ENCODE measurements around the gene EXOSC9.

Gene EXOSC9

GRCh38 chr4:121789960-121790829, 10.9 kb upstream of the EXOSC9 start:
- no peak for DNase-seq

- no peak for DNase-seq
Measured at GRCh38 chr4:121790976-121791375, 10.1 kb upstream of the EXOSC9 start.

GRCh38 chr4:121791481-121791880, 9.6 kb upstream of the EXOSC9 start:
- no peak for DNase-seq

- no peak for DNase-seq
Measured at GRCh38 chr4:121792966-121793365, 8.2 kb upstream of the EXOSC9 start.

- DNase-seq = no peak
Measured at GRCh38 chr4:121794505-121795188, 6.5 kb upstream of the EXOSC9 start.

- no peak for DNase-seq
Measured at GRCh38 chr4:121796283-121796682, 4.8 kb upstream of the EXOSC9 start.

GRCh38 chr4:121799208-121799823, 1.8 kb upstream of the EXOSC9 start:
- no peak for DNase-seq

- DNase-seq = no peak
Measured at GRCh38 chr4:121799867-121800501, 1.1 kb upstream of the EXOSC9 start.

GRCh38 chr4:121800638-121800960, 524 bp upstream of the EXOSC9 start:
- DNase-seq = no peak

GRCh38 chr4:121801715-121802075, 572 bp downstream of the EXOSC9 start:
- no peak for DNase-seq

- DNase-seq = no peak
Measured at GRCh38 chr4:121806411-121806810, 5.3 kb downstream of the EXOSC9 start.

- DNase-seq = no peak
Measured at GRCh38 chr4:121811122-121811521, 10.0 kb downstream of the EXOSC9 start.

- DNase-seq = no peak
Measured at GRCh38 chr4:121814756-121815155, 13.6 kb downstream of the EXOSC9 start.

- DNase-seq = no peak
Measured at GRCh38 chr4:121817006-121817405, 15.9 kb downstream of the EXOSC9 start.

- DNase-seq = no peak
Measured at GRCh38 chr4:121817701-121818100, 16.6 kb downstream of the EXOSC9 start.

- no peak for DNase-seq
Measured at GRCh38 chr4:121818215-121818614, 17.1 kb downstream of the EXOSC9 start.

- no peak for DNase-seq
Measured at GRCh38 chr4:121819216-121819965, 18.3 kb downstream of the EXOSC9 start.

- no peak for DNase-seq
Measured at GRCh38 chr4:121822047-121822446, 20.9 kb downstream of the EXOSC9 start.

- DNase-seq = peak; percentile 41
Measured at GRCh38 chr4:121822796-121823504, 21.8 kb downstream of the EXOSC9 start.

- DNase-seq = peak; percentile 96
Measured at GRCh38 chr4:121823505-121824170, 22.5 kb downstream of the EXOSC9 start, which contains the start of gene CCNA2. CCNA2 (minus strand) TSS chr4:121823883; CDS start chr4:121823628, 255 bp downstream.

- DNase-seq = no peak
Measured at GRCh38 chr4:121824171-121824527, 23.0 kb downstream of the EXOSC9 start.

- DNase-seq = no peak
Measured at GRCh38 chr4:121824950-121825349, 23.8 kb downstream of the EXOSC9 start.

Measured in CD4-positive, alpha-beta T cell treated with Interleukin-12 subunit alpha and Interleukin-12 subunit beta, for 1 hour (primary cell).